Astrocyte of the cerebellum (primary cell): ENCODE results near the gene LETMD1.
A peak's percentile ranks its signal among the peaks of the same experiment; 100 is the strongest.

Source experiments
- DNase-seq: peaks from one replicate; pipeline ENCODE4 v3.0.0-alpha.2; 2011; ENCODE audit warnings: low read depth
- H3K4me3 ChIP-seq: 2 replicates; pipeline ENCODE4 v1.5.1; 2011; ENCODE audit warnings: mild to moderate bottlenecking, low read depth, low read length, moderate library complexity
- CTCF ChIP-seq: IDR thresholded peaks from 2 replicates; pipeline ENCODE4 v1.5.1; 2012; ENCODE audit warnings: low read length, low read depth, moderate library complexity, mild to moderate bottlenecking; ENCODE audit errors: missing control alignments
- in situ Hi-C: cut with HindIII; loops from 2 replicates; pipeline ENCODE4 v1.10.0; 2017; ENCODE audit warnings: low sequenced_read_pairs

Gene LETMD1

GRCh38 chr12:51081421-51081820, 33.3 kb downstream of the LETMD1 start:
- DNase-seq: no peak
- no peak for TF ChIP-seq CTCF
- in situ Hi-C loops: no loop called here
- H3K4me3 ChIP-seq: no peak overlapping the region

- no peak for DNase-seq
- in situ Hi-C loops: no loop called here
- TF ChIP-seq CTCF: no peak
- H3K4me3 ChIP-seq: peak overlapping the region; percentile 88
Measured at GRCh38 chr12:51082561-51083125, 34.5 kb downstream of the LETMD1 start.

GRCh38 chr12:51083126-51083833, 35.2 kb downstream of the LETMD1 start, which contains the start of gene CSRNP2:
Gene CSRNP2 (minus strand): TSS chr12:51083596. CDS start chr12:51076561, 7,035 bp downstream.
- peak within 1 kb of the TSS; percentile 88 for H3K4me3 ChIP-seq
- in situ Hi-C loops: no loop called here
- TF ChIP-seq CTCF: no peak
- DNase-seq: peak; percentile 86

GRCh38 chr12:51085757-51086156, 37.6 kb downstream of the LETMD1 start:
- TF ChIP-seq CTCF: no peak
- no peak overlapping the region for H3K4me3 ChIP-seq
- DNase-seq: no peak
- in situ Hi-C loops: no loop called here

- no peak for TF ChIP-seq CTCF
- in situ Hi-C loops: no loop called here
- no peak overlapping the region for H3K4me3 ChIP-seq
- DNase-seq: no peak
Measured at GRCh38 chr12:51086933-51087332, 38.8 kb downstream of the LETMD1 start.

- TF ChIP-seq CTCF: no peak
- H3K4me3 ChIP-seq: no peak overlapping the region
- in situ Hi-C loops: no loop called here
- DNase-seq: no peak
Measured at GRCh38 chr12:51087818-51088217, 39.7 kb downstream of the LETMD1 start.
